IMR-90 (cell line): Measurements from ENCODE around the gene KPNA3. TPM values are rescaled to one million over a fixed set of nuclear protein-coding genes. Genes with fewer than 3 reads are reported as not detected.

Experiments
- ATAC-seq: fragments of 200-7000 bp; cut with Tn5 transposase; 2 replicates; pipeline ENCODE4 v1.9.1; 2020; ENCODE audit warnings: low read depth, mild to moderate bottlenecking, moderate library complexity
- BruUV-seq: library from RNA; stranded (reverse); fragments of 400-500 nt; replicated peaks from 2 replicates; lab custom pipeline; 2021; lab: Mats Ljungman, UMichigan
- CTCF ChIA-PET: fragments of 300-600 bp; formaldehyde crosslinking; extraction: SDS; loops from one replicate; lab custom pipeline; 2021; ENCODE audit warnings: antibody characterized with exemption; lab: Yijun Ruan, JAX
- POLR2A ChIA-PET: fragments of 300-600 bp; sonication (Branson Sonifier 250); formaldehyde crosslinking; loops from one replicate; lab custom pipeline; 2022; ENCODE audit warnings: antibody characterized with exemption; ENCODE audit not compliant: unreplicated experiment; lab: Charles Lee
- DNase-seq: peaks from one replicate; pipeline ENCODE4 v3.0.0; 2013
- H2AFZ ChIP-seq: replicated peaks from 2 replicates; pipeline ENCODE3; 2013; ENCODE audit warnings: low read length, mild to moderate bottlenecking; ENCODE audit not compliant: poor library complexity
- H2AK5ac ChIP-seq: 2 replicates; pipeline ENCODE4 v1.6.1; 2013; ENCODE audit warnings: low read depth, low read length, inconsistent platforms
- H2AK9ac ChIP-seq: replicated peaks from 2 replicates; pipeline ENCODE3; 2013; ENCODE audit warnings: mild to moderate bottlenecking, low read depth, low read length, moderate library complexity; ENCODE audit not compliant: poor library complexity
- H2BK120ac ChIP-seq: 2 replicates; pipeline ENCODE4 v1.6.1; 2013; ENCODE audit warnings: low read depth, low read length, inconsistent platforms
- H2BK15ac ChIP-seq: 3 replicates; pipeline ENCODE4 v1.6.1; 2013; ENCODE audit warnings: low read depth, low read length, inconsistent platforms
- H2BK20ac ChIP-seq: 2 replicates; pipeline ENCODE4 v1.6.1; 2013; ENCODE audit warnings: low read depth, mild to moderate bottlenecking, inconsistent platforms, low read length, moderate library complexity
- H2BK5ac ChIP-seq: 2 replicates; pipeline ENCODE4 v1.6.1; 2013; ENCODE audit warnings: mild to moderate bottlenecking, low read depth, low read length, inconsistent platforms; ENCODE audit not compliant: poor library complexity, severe bottlenecking
- H3K14ac ChIP-seq: replicated peaks from 2 replicates; pipeline ENCODE4 v1.6.1; 2013; ENCODE audit warnings: low read depth, low read length, inconsistent platforms
- H3K18ac ChIP-seq: 2 replicates; pipeline ENCODE4 v1.6.1; 2013; ENCODE audit warnings: low read depth, low read length, control low read depth
- H3K23ac ChIP-seq: 2 replicates; pipeline ENCODE4 v1.6.1; 2013; ENCODE audit warnings: low read depth, low read length, inconsistent platforms
- H3K27ac ChIP-seq: 2 replicates; pipeline ENCODE4 v1.5.1; 2013; ENCODE audit warnings: mild to moderate bottlenecking, control low read depth, low read length; ENCODE audit not compliant: insufficient read depth
- H3K27me3 ChIP-seq: 2 replicates; pipeline ENCODE4 v1.6.1; 2013; ENCODE audit warnings: low read length; ENCODE audit not compliant: control insufficient read depth, insufficient read depth
- H3K36me3 ChIP-seq: 2 replicates; pipeline ENCODE4 v1.6.1; 2013; ENCODE audit warnings: low read length, mixed read lengths; ENCODE audit not compliant: control insufficient read depth, insufficient read depth
- H3K4ac ChIP-seq: 2 replicates; pipeline ENCODE4 v1.6.1; 2013; ENCODE audit warnings: low read depth, low read length, inconsistent platforms
- H3K4me1 ChIP-seq: 2 replicates; pipeline ENCODE4 v1.6.1; 2013; ENCODE audit warnings: low read length, mixed read lengths; ENCODE audit not compliant: control insufficient read depth, insufficient read depth
- H3K4me2 ChIP-seq: 2 replicates; pipeline ENCODE4 v1.6.1; 2013; ENCODE audit warnings: low read depth, mild to moderate bottlenecking, control low read depth, low read length, moderate library complexity
- H3K4me3 ChIP-seq: 2 replicates; pipeline ENCODE4 v1.5.1; 2013; ENCODE audit warnings: low read depth, mild to moderate bottlenecking, control low read depth, low read length, moderate library complexity; ENCODE audit not compliant: insufficient read depth
- H3K56ac ChIP-seq: 2 replicates; pipeline ENCODE4 v1.6.1; 2013; ENCODE audit warnings: low read length, inconsistent platforms; ENCODE audit not compliant: insufficient read depth; ENCODE audit errors: extremely low read depth
- H3K79me1 ChIP-seq, 2 experiments: 2 replicates each; pipeline ENCODE4 v1.6.1; 2013; ENCODE audit warnings: low read length in 2 of 2, inconsistent platforms in 1 of 2, low read depth in 1 of 2
- H3K9ac ChIP-seq: 2 replicates; pipeline ENCODE4 v1.6.1; 2013; ENCODE audit warnings: low read depth, low read length, control low read depth
- H3K9me1 ChIP-seq: 2 replicates; pipeline ENCODE4 v1.6.1; 2013; ENCODE audit warnings: low read length, inconsistent platforms; ENCODE audit not compliant: insufficient read depth
- H3K9me3 ChIP-seq: 2 replicates; pipeline ENCODE4 v1.6.1; 2013; ENCODE audit warnings: low read length; ENCODE audit not compliant: control insufficient read depth, insufficient read depth
- H4K20me1 ChIP-seq: 2 replicates; pipeline ENCODE4 v1.6.1; 2013; ENCODE audit warnings: low read length, inconsistent platforms; ENCODE audit not compliant: insufficient read depth
- H4K5ac ChIP-seq: 2 replicates; pipeline ENCODE4 v1.6.1; 2013; ENCODE audit warnings: mild to moderate bottlenecking, low read depth, low read length, control low read depth
- H4K8ac ChIP-seq, 2 experiments: 2 replicates each; pipeline ENCODE4 v1.6.1; 2013; ENCODE audit warnings: low read depth in 2 of 2, low read length in 2 of 2, control low read depth in 1 of 2, inconsistent platforms in 1 of 2
- H4K91ac ChIP-seq: 2 replicates; pipeline ENCODE4 v1.6.1; 2013; ENCODE audit warnings: low read depth, low read length, inconsistent platforms; ENCODE audit not compliant: insufficient read depth
- BHLHE40 ChIP-seq: fragments of 150-350 bp; IDR thresholded peaks from 2 replicates; pipeline ENCODE4 v1.6.1; 2016; ENCODE audit warnings: mild to moderate bottlenecking, low read depth, low read length
- CEBPB ChIP-seq: IDR thresholded peaks from 2 replicates; pipeline ENCODE4 v1.6.1; 2012; ENCODE audit warnings: low read depth, low read length, improper control_type of control experiment
- CHD1 ChIP-seq: IDR thresholded peaks from 2 replicates; pipeline ENCODE4 v1.6.1; 2012; ENCODE audit warnings: low read depth, low read length, improper control_type of control experiment
- CTCF ChIP-seq: conservative IDR thresholded peaks from 2 replicates; pipeline ENCODE4 v1.5.1; 2012; ENCODE audit warnings: mild to moderate bottlenecking, low read depth, low read length, improper control_type of control experiment
- FOS ChIP-seq: fragments of 150-350 bp; IDR thresholded peaks from 2 replicates; pipeline ENCODE4 v1.6.1; 2016; ENCODE audit warnings: low read depth, low read length
- MAFK ChIP-seq: IDR thresholded peaks from 2 replicates; pipeline ENCODE4 v1.6.1; 2012; ENCODE audit warnings: low read depth, low read length, improper control_type of control experiment
- MAZ ChIP-seq: IDR thresholded peaks from 2 replicates; pipeline ENCODE4 v1.6.1; 2012; ENCODE audit warnings: low read depth, mild to moderate bottlenecking, low read length, improper control_type of control experiment, moderate library complexity, borderline replicate concordance
- MXI1 ChIP-seq: IDR thresholded peaks from 2 replicates; pipeline ENCODE4 v1.6.1; 2012; ENCODE audit warnings: low read depth, mild to moderate bottlenecking, low read length, moderate library complexity, borderline replicate concordance
- NFE2L2 ChIP-seq: fragments of 150-350 bp; IDR thresholded peaks from 2 replicates; pipeline ENCODE4 v1.6.1; 2016; ENCODE audit warnings: low read depth, mild to moderate bottlenecking, low read length
- POLR2A ChIP-seq: IDR thresholded peaks from 2 replicates; pipeline ENCODE4 v1.6.1; 2012; ENCODE audit warnings: mild to moderate bottlenecking, low read depth, low read length
- RAD21 ChIP-seq: IDR thresholded peaks from 2 replicates; pipeline ENCODE4 v1.6.1; 2012; ENCODE audit warnings: low read length, improper control_type of control experiment
- RCOR1 ChIP-seq: IDR thresholded peaks from 2 replicates; pipeline ENCODE4 v1.6.1; 2012; ENCODE audit warnings: mild to moderate bottlenecking, low read length, improper control_type of control experiment; ENCODE audit not compliant: insufficient replicate concordance
- RFX5 ChIP-seq: IDR thresholded peaks from 2 replicates; pipeline ENCODE4 v1.8.0; 2012; ENCODE audit warnings: low read depth, mild to moderate bottlenecking, low read length, moderate library complexity
- SMC3 ChIP-seq: fragments of 150-350 bp; IDR thresholded peaks from 2 replicates; pipeline ENCODE4 v1.6.1; 2016; ENCODE audit warnings: low read depth, mild to moderate bottlenecking, antibody characterized with exemption, low read length, moderate library complexity
- USF2 ChIP-seq: fragments of 150-350 bp; IDR thresholded peaks from 2 replicates; pipeline ENCODE4 v1.6.1; 2017; ENCODE audit warnings: mild to moderate bottlenecking, antibody characterized with exemption, low read length, low read depth
- WGBS, 2 experiments: methylation state at CpG; one replicate each; pipeline versions ENCODE4 v1.1.5 to v1.1.7; 2013; ENCODE audit warnings: missing lambda C conversion rate in 2 of 2; ENCODE audit not compliant: insufficient read length in 1 of 2; ENCODE audit errors: extremely low coverage in 2 of 2; 5-methylcytosine and 5-hydroxymethylcytosine counted together
- dilution Hi-C: fragments of 300-500 bp; cut with HindIII; formaldehyde crosslinking; loops from one replicate; pipeline ENCODE4 v1.14.3; 2018; ENCODE audit warnings: low sequenced_read_pairs; ENCODE audit not compliant: unreplicated experiment
- in situ Hi-C: fragments of 300-500 bp; cut with MboI; formaldehyde crosslinking; loops from 3 replicates; pipeline ENCODE4 v1.14.3; 2019; ENCODE audit warnings: low sequenced_read_pairs, inconsistent platforms, mixed read lengths
- intact Hi-C: fragments of 100-400 bp; cut with micrococcal nuclease; formaldehyde crosslinking; loops from 2 replicates; pipeline ENCODE4 v1.10.0; 2022
- polyA plus RNA-seq, 3 experiments: library from polyadenylated mRNA; depleted of rRNA; stranded (reverse); fragments of >200 nt; gene quantifications; 2 replicates each; pipeline ENCODE4 v1.2.3, GENCODE V29; 2012; ENCODE audit warnings: low replicate concordance in 1 of 3
- total RNA-seq: library from RNA; depleted of rRNA; stranded (reverse); fragments of >200 nt; gene quantifications from 2 replicates; pipeline ENCODE4 v1.2.3, GENCODE V29; 2012
- TF ChIP-seq, protein P1 (sequence below): fragments of 150-350 bp; IDR thresholded peaks from 2 replicates; pipeline ENCODE4 v1.6.1; 2016; ENCODE audit warnings: low read depth, mild to moderate bottlenecking, low read length, moderate library complexity, borderline replicate concordance

KPNA3 gene
- total and polyA plus RNA-seq, 2 of the 4 experiments (the other 2 are of a cell fraction): 25.3 to 48.6 TPM

GRCh38 chr13:49670828-49671227 lies 121.7 kb downstream of the KPNA3 start:
- Histone ChIP-seq H3K9me1 (0 out of 2 replicates have a peak, but pooled peaks cover 5% of the 10 kb centered on the region), H3K14ac (no peak overlapping the region), H3K4ac (no peak overlapping the region), H2BK20ac (no peak overlapping the region), H4K91ac (no peak overlapping the region), H2AK9ac (no peak overlapping the region), H3K4me3 (no peak overlapping the region), H3K9ac (no peak overlapping the region), H2AK5ac (no peak overlapping the region), H3K27me3 (no peaks in the 10 kb centered on the region), H2AFZ (no peak overlapping the region), H3K4me1 (peaks cover 5% of the 10 kb centered on the region), H4K5ac (no peak overlapping the region), H3K4me2 (no peak overlapping the region), H3K79me1 (peaks cover 12 to 23% of the 10 kb centered on the region in 2 experiments; a peak in 3 of 4 replicates), H3K9me3 (no peaks in the 10 kb centered on the region), H2BK120ac (no peak overlapping the region), H3K18ac (no peak overlapping the region), H3K27ac (no peak overlapping the region), H3K36me3 (peaks cover 20% of the 10 kb centered on the region), H2BK15ac (no peak overlapping the region), H4K20me1 (peaks cover 2% of the 10 kb centered on the region; the same call in 1 of the 2 replicates), H3K23ac (no peak overlapping the region), H4K8ac (no peak overlapping the region; a peak in 1 of 4 replicates), H2BK5ac (no peak overlapping the region), H3K56ac (no peak overlapping the region)
- POLR2A ChIA-PET: interaction anchor here (0.7 kb wide), 1 partner anchor 122 kb away, joined by 3 read pairs; the partner anchor contains the start of gene KPNA3
- intact Hi-C loops (loop anchor here (5.0 to 10.0 kb wide), 2 partner anchors 844 to 1241 kb away; no protein-coding TSS in a partner anchor), dilution Hi-C loops (no loop called here), in situ Hi-C loops (loop anchor here (10.0 to 25.0 kb wide), 4 partner anchors 854 to 1391 kb away; partner anchors contain the start of gene RNASEH2B)
- ATAC-seq (no peak), DNase-seq (no peak)
- no TSS peak for BruUV-seq
- CTCF ChIA-PET: interaction anchor here (1.2 to 1.4 kb wide), 2 partner anchors 9 to 11 kb away, joined by 4 to 6 read pairs; no protein-coding TSS in a partner anchor
- no CpG with 5 or more reads among the region's 5 CpGs for WGBS, 2 experiments
- TF ChIP-seq CHD1 (no peak), SMC3 (no peak), USF2 (no peak), MAFK (no peak), CTCF (no peak), NFE2L2 (no peak), BHLHE40 (no peak), RAD21 (no peak), RCOR1 (no peak), CEBPB (no peak), RFX5 (no peak), FOS (no peak), MAZ (no peak), POLR2A (no peak), MXI1 (no peak)
- TF ChIP-seq, protein P1, sequence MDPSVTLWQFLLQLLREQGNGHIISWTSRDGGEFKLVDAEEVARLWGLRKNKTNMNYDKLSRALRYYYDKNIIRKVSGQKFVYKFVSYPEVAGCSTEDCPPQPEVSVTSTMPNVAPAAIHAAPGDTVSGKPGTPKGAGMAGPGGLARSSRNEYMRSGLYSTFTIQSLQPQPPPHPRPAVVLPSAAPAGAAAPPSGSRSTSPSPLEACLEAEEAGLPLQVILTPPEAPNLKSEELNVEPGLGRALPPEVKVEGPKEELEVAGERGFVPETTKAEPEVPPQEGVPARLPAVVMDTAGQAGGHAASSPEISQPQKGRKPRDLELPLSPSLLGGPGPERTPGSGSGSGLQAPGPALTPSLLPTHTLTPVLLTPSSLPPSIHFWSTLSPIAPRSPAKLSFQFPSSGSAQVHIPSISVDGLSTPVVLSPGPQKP: no peak
